GM21576 (cell line): ENCODE results near the gene UBC.
"Not testable (repeated sequence)": the region's sequence is repeated elsewhere in the genome, so short reads cannot be mapped to it uniquely, and the experiment has no call there.

Experiments
- ATAC-seq: cut with Tn5 transposase; IDR thresholded peaks from one replicate; pipeline ENCODE4 v1.9.1; 2021; ENCODE audit warnings: mild to moderate bottlenecking, moderate library complexity; ENCODE audit not compliant: unreplicated experiment

Gene UBC

GRCh38 chr12:124893792-124894516, 20.5 kb downstream of the UBC start:
- ATAC-seq: no peak

GRCh38 chr12:124888260-124888659, 26.2 kb downstream of the UBC start:
- ATAC-seq: no peak

- not testable (repeated sequence) for ATAC-seq
These were observed 26.7 kb downstream of the UBC start for GRCh38 chr12:124887766-124888165.

- peak; percentile 78 for ATAC-seq
These were observed 29.6 kb downstream of the UBC start for GRCh38 chr12:124884587-124885438.

GRCh38 chr12:124883263-124884130, 31.0 kb downstream of the UBC start:
- no peak for ATAC-seq

- ATAC-seq: no peak
These were observed 33.3 kb downstream of the UBC start for GRCh38 chr12:124881123-124881522.

GRCh38 chr12:124880335-124880734, 34.1 kb downstream of the UBC start:
- not testable (repeated sequence) for ATAC-seq

GRCh38 chr12:124878795-124879516, 35.5 kb downstream of the UBC start:
- no peak for ATAC-seq

GRCh38 chr12:124877423-124877822, 37.0 kb downstream of the UBC start:
- ATAC-seq: no peak

GRCh38 chr12:124876171-124876570, 38.3 kb downstream of the UBC start:
- no peak for ATAC-seq

- no peak for ATAC-seq
These were observed 38.7 kb downstream of the UBC start for GRCh38 chr12:124875803-124876132.

- no peak for ATAC-seq
These were observed 39.3 kb downstream of the UBC start for GRCh38 chr12:124874988-124875802.

- no peak for ATAC-seq
These were observed 40.3 kb downstream of the UBC start for GRCh38 chr12:124874188-124874587.

- no peak for ATAC-seq
These were observed 42.3 kb downstream of the UBC start for GRCh38 chr12:124872068-124872719.

GRCh38 chr12:124871297-124871696, 43.2 kb downstream of the UBC start:
- ATAC-seq: no peak

GRCh38 chr12:124870515-124870914, 43.9 kb downstream of the UBC start:
- ATAC-seq: no peak

- no peak for ATAC-seq
These were observed 45.3 kb downstream of the UBC start for GRCh38 chr12:124869059-124869665.

- no peak for ATAC-seq
These were observed 46.0 kb downstream of the UBC start for GRCh38 chr12:124868252-124869058.
